Measurements from ENCODE around the gene KMT2A. TPM values are rescaled to one million over a fixed set of nuclear protein-coding genes. Genes with fewer than 3 reads are reported as not detected.
"Not testable (repeated sequence)": the region's sequence is repeated elsewhere in the genome, so short reads cannot be mapped to it uniquely, and the experiment has no call there.

The KMT2A gene
- total RNA-seq, 2 experiments from 2014 or later, result 93.4 to 102 TPM

DNA sequence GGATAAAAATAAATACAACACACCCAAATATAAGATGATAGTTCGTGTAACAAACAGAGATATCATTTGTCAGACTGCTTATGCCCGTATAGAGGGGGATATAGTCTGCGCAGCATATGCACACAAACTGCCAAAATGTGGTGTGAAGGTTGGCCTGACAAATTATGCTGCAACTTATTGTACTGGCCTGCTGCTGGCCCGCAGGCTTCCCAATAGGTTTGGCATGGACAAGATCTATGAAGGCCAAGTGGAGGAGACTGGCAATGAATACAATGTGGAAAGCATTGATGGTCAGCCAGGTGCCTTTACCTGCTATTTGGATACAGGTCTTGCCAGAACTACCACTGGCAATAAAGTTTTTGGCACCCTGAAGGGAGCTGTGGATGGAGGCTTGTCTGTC, 124.5 kb downstream of the KMT2A start:
- H3K27ac Mint-ChIP-seq, result no peak overlapping the region
- no peaks in the 10 kb centered on the region for H3K27me3 Mint-ChIP-seq
- peaks cover 16% of the 10 kb centered on the region for H3K4me1 Mint-ChIP-seq
- H3K4me3 Mint-ChIP-seq, result no peak overlapping the region
- POLR2A ChIA-PET, result no interaction called here
- H3K36me3 Mint-ChIP-seq (ENCODE audit: low read depth), result no peaks in the 10 kb centered on the region
- H3K9me3 Mint-ChIP-seq, result no peaks in the 10 kb centered on the region
- CTCF ChIA-PET, result no interaction called here
- DNase-seq, result no peak

DNA sequence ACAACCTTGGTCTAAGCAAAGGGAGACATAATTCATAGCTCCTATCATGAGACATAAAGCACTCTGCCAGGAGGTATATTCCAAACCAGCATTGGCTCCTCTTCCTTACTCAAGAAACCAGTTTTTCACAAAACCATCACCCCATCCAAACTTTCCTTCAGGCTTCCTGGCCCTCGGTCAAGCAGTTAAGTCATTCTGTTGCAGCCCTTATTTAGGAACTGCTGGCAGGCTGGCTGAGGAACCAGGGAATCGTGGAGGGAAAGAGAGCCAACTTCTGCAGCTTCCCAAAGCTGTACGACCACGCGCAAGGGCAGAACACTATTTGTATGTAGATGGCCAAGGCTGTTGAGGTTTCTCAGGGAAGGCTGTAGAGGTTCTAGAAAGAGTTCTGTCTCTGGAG, 128.8 kb downstream of the KMT2A start:
- peak overlapping the region; percentile 92 for H3K4me3 Mint-ChIP-seq
- H3K36me3 Mint-ChIP-seq (ENCODE audit: low read depth), result no peaks in the 10 kb centered on the region
- peaks cover 21% of the 10 kb centered on the region for H3K4me1 Mint-ChIP-seq
- H3K27me3 Mint-ChIP-seq, result no peaks in the 10 kb centered on the region
- no peaks in the 10 kb centered on the region for H3K9me3 Mint-ChIP-seq
- ChIA-PET POLR2A (no interaction called here), CTCF (no interaction called here)
- H3K27ac Mint-ChIP-seq, result peak overlapping the region; percentile 28
- DNase-seq, result no peak

- Mint-ChIP-seq H3K36me3 (ENCODE audit: low read depth) (no peaks in the 10 kb centered on the region), H3K4me1 (peaks cover 37% of the 10 kb centered on the region), H3K27ac (no peak overlapping the region), H3K27me3 (no peaks in the 10 kb centered on the region), H3K4me3 (no peak overlapping the region), H3K9me3 (no peaks in the 10 kb centered on the region)
- no peak for DNase-seq
- POLR2A ChIA-PET, result interaction anchor here (0.7 kb wide), 1 partner anchor 155 kb away, joined by 5 read pairs; no protein-coding TSS in a partner anchor
- CTCF ChIA-PET, result interaction anchor here (1.7 kb wide), 1 partner anchor 23 kb away, joined by 3 read pairs; no protein-coding TSS in a partner anchor
These were observed 133.4 kb downstream of the KMT2A start for GRCh38 chr11:118569670-118570069.

GRCh38 chr11:118570787-118571186, 134.5 kb downstream of the KMT2A start:
- DNase-seq, result no peak
- peaks cover 7% of the 10 kb centered on the region for H3K36me3 Mint-ChIP-seq (ENCODE audit: low read depth)

DNA sequence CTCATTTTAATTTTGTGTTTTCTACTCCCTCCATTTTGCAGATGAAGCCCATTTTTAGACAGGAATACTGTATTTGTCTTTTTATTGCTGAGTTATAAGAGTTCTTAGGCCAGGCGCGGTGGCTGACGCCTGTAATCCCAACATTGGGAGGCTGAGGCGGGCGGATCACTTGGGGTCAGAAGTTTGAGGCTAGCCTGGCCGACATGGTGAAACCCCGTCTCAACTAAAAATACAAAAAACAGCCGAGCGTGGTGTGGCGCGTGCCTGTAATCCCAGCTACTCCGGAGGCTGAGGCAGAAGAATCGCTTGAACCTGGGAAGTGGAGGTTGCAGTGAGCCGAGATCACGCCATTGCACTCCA, 135.4 kb downstream of the KMT2A start:
- DNase-seq, result peak; percentile 6
- H3K27me3 Mint-ChIP-seq, POLR2A ChIA-PET, H3K9me3 Mint-ChIP-seq: not testable (repeated sequence)
- Mint-ChIP-seq H3K4me1 (peaks cover 41% of the 10 kb centered on the region), H3K4me3 (peak overlapping the region; percentile 87), H3K36me3 (ENCODE audit: low read depth) (peaks cover 12% of the 10 kb centered on the region), H3K27ac (peak overlapping the region; percentile 94)
- CTCF ChIA-PET, result interaction anchor here (0.7 to 1.2 kb wide), 3 partner anchors 14 to 1466 kb away, joined by 3 to 4 read pairs (median 4); no protein-coding TSS in a partner anchor

More at GRCh38 chr11:118570787-118571186, 134.5 kb downstream of the KMT2A start:
- Mint-ChIP-seq H3K27ac (no peak overlapping the region), H3K9me3 (no peaks in the 10 kb centered on the region), H3K4me1 (peaks cover 39% of the 10 kb centered on the region), H3K27me3 (no peaks in the 10 kb centered on the region), H3K4me3 (no peak overlapping the region)
- CTCF ChIA-PET, result interaction anchor here (1.7 kb wide), 1 partner anchor 22 kb away, joined by 3 read pairs; no protein-coding TSS in a partner anchor
- POLR2A ChIA-PET, result no interaction called here

DNA sequence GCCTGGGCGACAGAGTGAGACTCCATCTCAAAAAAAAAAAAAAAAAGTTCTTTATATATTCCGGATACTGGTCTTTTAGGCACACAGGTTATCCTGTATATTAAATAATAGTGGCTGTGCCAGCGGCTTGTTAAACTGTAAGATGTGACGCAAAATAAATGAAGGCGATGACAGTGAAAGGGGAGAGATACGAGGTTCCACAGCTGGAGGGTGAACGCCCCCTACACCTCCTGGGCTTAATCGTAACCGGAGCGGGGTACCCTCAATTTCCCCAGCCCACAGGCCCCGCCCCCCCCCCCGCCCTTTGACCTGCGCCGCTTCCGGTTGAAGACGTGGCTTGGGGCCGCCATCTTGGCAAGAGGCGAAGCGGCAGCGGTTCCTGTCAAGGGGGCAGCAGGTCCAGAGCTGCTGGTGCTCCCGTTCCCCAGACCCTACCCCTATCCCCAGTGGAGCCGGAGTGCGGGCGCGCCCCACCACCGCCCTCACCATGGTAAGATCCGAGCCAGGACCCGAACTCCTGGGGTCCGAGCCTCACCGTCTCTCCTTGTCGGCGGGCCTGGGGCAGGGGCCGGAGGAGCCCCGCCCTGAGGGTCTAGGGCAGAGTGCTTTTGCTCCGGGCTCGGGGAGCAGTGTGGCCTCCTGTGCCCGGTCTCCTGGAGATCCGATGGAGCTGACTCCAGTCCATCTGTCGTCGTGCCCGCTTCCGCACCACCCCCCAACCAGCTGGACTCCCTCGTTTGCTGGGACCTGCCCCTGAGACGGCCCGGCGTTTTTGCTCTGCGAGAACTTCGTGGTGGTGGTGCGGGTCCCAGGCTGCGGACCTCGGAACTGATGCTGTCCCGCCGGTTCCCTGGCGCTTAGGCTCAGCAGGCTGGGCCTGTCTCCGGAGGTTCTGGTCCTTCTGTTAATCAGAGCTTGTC, 136.0 kb downstream of the KMT2A start, which contains the start of gene ARCN1:
Gene ARCN1 (plus strand): TSS at position 349 of the 920 bp plus-strand sequence. CDS start 139 bp downstream, at position 488.
- CTCF ChIA-PET, result interaction anchor here (0.7 to 1.2 kb wide), 4 partner anchors 14 to 1467 kb away, joined by 3 to 4 read pairs (median 4); no protein-coding TSS in a partner anchor
- Mint-ChIP-seq H3K4me3 (peak within 1 kb of the TSS; percentile 87), H3K27me3 (no peaks in the 10 kb centered on the region), H3K4me1 (peaks cover 43% of the 10 kb centered on the region), H3K27ac (peak within 1 kb of the TSS; percentile 94), H3K36me3 (ENCODE audit: low read depth) (peaks cover 15% of the 10 kb centered on the region), H3K9me3 (no peaks in the 10 kb centered on the region)
- peak; percentile 82 for DNase-seq
- POLR2A ChIA-PET, result interaction anchor here (0.6 to 0.7 kb wide), 2 partner anchors 48 to 1518 kb away, joined by 3 read pairs; no protein-coding TSS in a partner anchor

GRCh38 chr11:118572981-118573550, 136.8 kb downstream of the KMT2A start:
- H3K4me3 Mint-ChIP-seq, result peak overlapping the region; percentile 87
- H3K27ac Mint-ChIP-seq, result peak overlapping the region; percentile 94
- peak; percentile 39 for DNase-seq
- peaks cover 46% of the 10 kb centered on the region for H3K4me1 Mint-ChIP-seq
- ChIA-PET CTCF (interaction anchor here (1.0 to 1.2 kb wide), 3 partner anchors 15 to 64 kb away, joined by 3 read pairs; no protein-coding TSS in a partner anchor), POLR2A (interaction anchor here (0.7 kb wide), 1 partner anchor 1519 kb away, joined by 3 read pairs; no protein-coding TSS in a partner anchor)
- no peaks in the 10 kb centered on the region for H3K9me3 Mint-ChIP-seq
- no peaks in the 10 kb centered on the region for H3K27me3 Mint-ChIP-seq
- peaks cover 20% of the 10 kb centered on the region for H3K36me3 Mint-ChIP-seq (ENCODE audit: low read depth)

- ChIA-PET CTCF (no interaction called here), POLR2A (interaction anchor here (0.6 kb wide), 1 partner anchor 183 kb away, joined by 5 read pairs; no protein-coding TSS in a partner anchor)
- Mint-ChIP-seq H3K9me3 (no peaks in the 10 kb centered on the region), H3K4me1 (peaks cover 54% of the 10 kb centered on the region), H3K36me3 (ENCODE audit: low read depth) (peaks cover 25% of the 10 kb centered on the region), H3K4me3 (peak overlapping the region; percentile 34), H3K27me3 (no peaks in the 10 kb centered on the region), H3K27ac (no peak overlapping the region)
- no peak for DNase-seq
These were observed 138.3 kb downstream of the KMT2A start for GRCh38 chr11:118574636-118575035.

Other genes with a start within 250 kb of the KMT2A start
- 100 to 1,000 TPM; 117 to 122 TPM for gene JAML, start 211.5 kb upstream of the KMT2A start, total RNA-seq
- gene MPZL3, start 184.1 kb upstream of the KMT2A start, total RNA-seq, result 10 to 100 TPM; 21.2 to 22.0 TPM
- 1 to 10 TPM; 5.5 to 6.0 TPM for gene MPZL2, start 172.2 kb upstream of the KMT2A start, total RNA-seq
- 100 to 1,000 TPM; 680 to 841 TPM for gene CD3E, start 131.8 kb upstream of the KMT2A start, total RNA-seq
- gene CD3D, start 93.8 kb upstream of the KMT2A start, total RNA-seq, result 100 to 1,000 TPM; 489 to 557 TPM
- 100 to 1,000 TPM; 264 to 268 TPM for gene CD3G, start 92.1 kb upstream of the KMT2A start, total RNA-seq
- 10 to 100 TPM; 42.6 to 49.1 TPM for gene UBE4A, start 76.9 kb upstream of the KMT2A start, total RNA-seq
- 100 to 1,000 TPM; 195 to 272 TPM for gene ATP5MG, start 34.9 kb upstream of the KMT2A start, total RNA-seq
- 1 to 10 TPM; 1.1 to 1.8 TPM for gene TTC36, start 91.0 kb downstream of the KMT2A start, total RNA-seq
- 1 to 10 TPM; 7.8 to 9.5 TPM for gene TMEM25, start 94.7 kb downstream of the KMT2A start, total RNA-seq
- 10 to 100 TPM; 12.3 to 13.7 TPM for gene IFT46, start 129.4 kb downstream of the KMT2A start, total RNA-seq
- gene ARCN1, start 135.9 kb downstream of the KMT2A start, total RNA-seq, result 100 to 1,000 TPM; 113 to 128 TPM
- gene PHLDB1, start 171.1 kb downstream of the KMT2A start, total RNA-seq, result under 1 TPM; 0.06 to 0.12 TPM
- gene TREH, start 243.2 kb downstream of the KMT2A start, total RNA-seq, result not detected

Measured in activated CD4-positive, alpha-beta T cell treated with anti-CD3 and anti-CD28 coated beads, Interleukin-2, amount 10 ng/mL, durations not matched to agents 7 days and 5 days (primary cell).